ENCODE results near the gene SMAD7. TPM values are rescaled to one million over a fixed set of nuclear protein-coding genes. Genes with fewer than 3 reads are reported as not detected.
A peak's percentile ranks its signal among the peaks of the same experiment; 100 is the strongest.

Gene SMAD7
- total RNA-seq, 1 donor from 2014 or later: 61.2 TPM

GRCh38 chr18:48896875-48897511 is 53.8 kb downstream of the SMAD7 start:
- Mint-ChIP-seq H3K4me3 (ENCODE audit: unreplicated experiment) (no peak overlapping the region), H3K36me3 (ENCODE audit: low read depth) (peaks cover 1% of the 10 kb centered on the region), H3K27ac (ENCODE audit: unreplicated experiment) (peak overlapping the region; percentile 54), H3K4me1 (ENCODE audit: low read depth) (peaks cover 43% of the 10 kb centered on the region), H3K9me3 (ENCODE audit: low read depth) (peaks cover 7% of the 10 kb centered on the region), H3K27me3 (ENCODE audit: low read depth) (no peaks in the 10 kb centered on the region)
- DNase-seq (ENCODE audit: low spot score): peak; percentile 91
- peak; percentile 27 for TF ChIP-seq CTCF (IDR thresholded peaks at IDR 0.05)

- no peak for TF ChIP-seq CTCF (IDR thresholded peaks at IDR 0.05)
- peaks cover 7% of the 10 kb centered on the region for H3K9me3 Mint-ChIP-seq (ENCODE audit: low read depth)
- peaks cover 39% of the 10 kb centered on the region for H3K4me1 Mint-ChIP-seq (ENCODE audit: low read depth)
- H3K36me3 Mint-ChIP-seq (ENCODE audit: low read depth): peaks cover 1% of the 10 kb centered on the region
- H3K27me3 Mint-ChIP-seq (ENCODE audit: low read depth): no peaks in the 10 kb centered on the region
- no peak overlapping the region for H3K4me3 Mint-ChIP-seq (ENCODE audit: unreplicated experiment)
- DNase-seq (ENCODE audit: low spot score): no peak
- peak overlapping the region; percentile 9 for H3K27ac Mint-ChIP-seq (ENCODE audit: unreplicated experiment)
These were observed 54.4 kb downstream of the SMAD7 start for GRCh38 chr18:48896326-48896874.

GRCh38 chr18:48894799-48895346 is 55.9 kb downstream of the SMAD7 start:
- DNase-seq (ENCODE audit: low spot score): peak; percentile 24
- no peaks in the 10 kb centered on the region for H3K27me3 Mint-ChIP-seq (ENCODE audit: low read depth)

GRCh38 chr18:48893608-48894600 is 56.9 kb downstream of the SMAD7 start:
- no peak overlapping the region for H3K4me3 Mint-ChIP-seq (ENCODE audit: unreplicated experiment)
- no peak for TF ChIP-seq CTCF (IDR thresholded peaks at IDR 0.05)
- H3K36me3 Mint-ChIP-seq (ENCODE audit: low read depth): no peaks in the 10 kb centered on the region
- H3K4me1 Mint-ChIP-seq (ENCODE audit: low read depth): peaks cover 41% of the 10 kb centered on the region
- no peaks in the 10 kb centered on the region for H3K27me3 Mint-ChIP-seq (ENCODE audit: low read depth)
- H3K9me3 Mint-ChIP-seq (ENCODE audit: low read depth): no peaks in the 10 kb centered on the region
- H3K27ac Mint-ChIP-seq (ENCODE audit: unreplicated experiment): no peak overlapping the region
- peak; percentile 70 for DNase-seq (ENCODE audit: low spot score)

More at GRCh38 chr18:48894799-48895346, 55.9 kb downstream of the SMAD7 start:
- peaks cover 1% of the 10 kb centered on the region for H3K36me3 Mint-ChIP-seq (ENCODE audit: low read depth)
- no peak overlapping the region for H3K27ac Mint-ChIP-seq (ENCODE audit: unreplicated experiment)
- TF ChIP-seq CTCF (IDR thresholded peaks at IDR 0.05): no peak
- H3K4me3 Mint-ChIP-seq (ENCODE audit: unreplicated experiment): no peak overlapping the region
- peaks cover 6% of the 10 kb centered on the region for H3K9me3 Mint-ChIP-seq (ENCODE audit: low read depth)
- H3K4me1 Mint-ChIP-seq (ENCODE audit: low read depth): peaks cover 35% of the 10 kb centered on the region

Measured in chondrocyte (in vitro differentiated cells).